Upper lobe of left lung (tissue), 4 donors: ENCODE results near the gene ELP4.

Experiments used
- CTCF ChIP-seq, 6 experiments: fragments of 450-650 bp in 4 of 6; fragments of 200-600 bp in 2 of 6; sonication (generic) in 2 of 6; IDR thresholded peaks; one replicate each; pipeline ENCODE4 v1.5.1; 2016 to 2019; ENCODE audit warnings: antibody characterized with exemption in 6 of 6
- EP300 ChIP-seq, 4 donors: sonication (generic); formaldehyde crosslinking; IDR thresholded peaks; one replicate each; pipeline ENCODE4 v1.5.1; 2017; ENCODE audit warnings: antibody characterized with exemption in 4 of 4, control low read depth in 2 of 4
- POLR2A ChIP-seq, 4 donors: fragments of 450-650 bp; IDR thresholded peaks; one replicate each; pipeline ENCODE4 v1.5.1; 2016 to 2017; ENCODE audit warnings: antibody characterized with exemption in 4 of 4, mild to moderate bottlenecking in 2 of 4
- POLR2AphosphoS5 ChIP-seq, 2 donors: sonication (generic); formaldehyde crosslinking; IDR thresholded peaks; one replicate each; pipeline ENCODE4 v1.5.1; 2017; ENCODE audit warnings: antibody characterized with exemption in 2 of 2

DNA sequence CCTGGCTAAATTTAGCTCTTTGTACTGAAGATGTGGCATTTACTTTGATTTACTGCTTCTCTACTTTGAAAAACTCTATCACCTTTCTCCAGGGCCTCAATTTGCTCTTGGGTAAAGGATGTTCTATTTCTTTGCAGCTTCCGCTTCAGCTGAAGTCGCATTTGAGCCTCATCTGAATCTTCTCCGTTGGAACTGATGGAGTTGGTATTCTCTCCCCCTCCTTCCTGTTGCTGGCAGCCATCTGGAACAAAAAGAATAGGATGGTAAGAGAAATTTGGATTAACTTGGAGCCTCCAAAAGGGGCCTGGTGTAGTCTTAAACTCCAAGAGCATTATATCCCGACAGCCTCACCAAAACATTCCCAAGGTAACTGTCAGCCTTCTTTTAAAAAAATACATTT, 285.0 kb downstream of the ELP4 start:
- TF ChIP-seq POLR2AphosphoS5 (IDR thresholded peaks at IDR 0.05) (no peak), POLR2A (IDR thresholded peaks at IDR 0.05) (no peak), CTCF (IDR thresholded peaks at IDR 0.05) (no peak), EP300 (IDR thresholded peaks at IDR 0.05) (no peak)
